GM06990 (cell line): ENCODE data around the gene RAP1GAP.

ENCODE experiments used
- DNase-seq: peaks from one replicate; pipeline ENCODE4 v3.0.0-alpha.2; 2011; ENCODE audit not compliant: insufficient read length; ENCODE audit errors: extremely low read depth
- H3K27me3 ChIP-seq: replicated peaks from 2 replicates; pipeline ENCODE4 v1.6.0; 2011; ENCODE audit warnings: low read length; ENCODE audit not compliant: control insufficient read depth, insufficient read depth
- H3K36me3 ChIP-seq: 2 replicates; pipeline ENCODE4 v1.5.1; 2011; ENCODE audit warnings: low read length; ENCODE audit not compliant: control insufficient read depth, insufficient read depth
- H3K4me3 ChIP-seq: replicated peaks from 2 replicates; pipeline ENCODE4 v1.5.1; 2011; ENCODE audit warnings: low read depth, mild to moderate bottlenecking, control low read depth, low read length
- CTCF ChIP-seq: IDR thresholded peaks from 2 replicates; pipeline ENCODE4 v1.5.1; 2011; ENCODE audit warnings: low read length, control low read depth, mild to moderate bottlenecking, inconsistent platforms; ENCODE audit not compliant: insufficient read depth, poor library complexity, severe bottlenecking

RAP1GAP gene

GRCh38 chr1:21616372-21616771 is 52.8 kb downstream of the RAP1GAP start:
- H3K27me3 ChIP-seq: no peaks in the 10 kb centered on the region; the same call in none of the 2 replicates
- H3K4me3 ChIP-seq: no peak overlapping the region
- no peak for TF ChIP-seq CTCF
- no peaks in the 10 kb centered on the region for H3K36me3 ChIP-seq
- no peak for DNase-seq

- DNase-seq: no peak
- Histone ChIP-seq H3K4me3 (no peak overlapping the region), H3K27me3 (no peaks in the 10 kb centered on the region; the same call in none of the 2 replicates), H3K36me3 (no peaks in the 10 kb centered on the region)
- no peak for TF ChIP-seq CTCF
Observed at GRCh38 chr1:21614419-21615115, 54.6 kb downstream of the RAP1GAP start.

- no peak for DNase-seq
- no peaks in the 10 kb centered on the region; the same call in none of the 2 replicates for H3K27me3 ChIP-seq
- no peak overlapping the region for H3K4me3 ChIP-seq
- TF ChIP-seq CTCF: no peak
- no peaks in the 10 kb centered on the region for H3K36me3 ChIP-seq
Observed at GRCh38 chr1:21613072-21613867, 55.9 kb downstream of the RAP1GAP start.

- no peaks in the 10 kb centered on the region; the same call in none of the 2 replicates for H3K27me3 ChIP-seq
- no peak overlapping the region for H3K4me3 ChIP-seq
- H3K36me3 ChIP-seq: no peaks in the 10 kb centered on the region
- no peak for DNase-seq
- TF ChIP-seq CTCF: no peak
Observed at GRCh38 chr1:21612057-21612456, 57.1 kb downstream of the RAP1GAP start.

- no peak overlapping the region for H3K4me3 ChIP-seq
- DNase-seq: no peak
- no peaks in the 10 kb centered on the region for H3K36me3 ChIP-seq
- no peak for TF ChIP-seq CTCF
- no peaks in the 10 kb centered on the region; the same call in none of the 2 replicates for H3K27me3 ChIP-seq
Observed at GRCh38 chr1:21610989-21611785, 58.0 kb downstream of the RAP1GAP start.
